HG02623 (cell line): ENCODE data around the gene CD6.

Experiments
- ATAC-seq: cut with Tn5 transposase; IDR thresholded peaks from one replicate; pipeline ENCODE4 v1.9.1; 2021; ENCODE audit warnings: moderate library complexity; ENCODE audit not compliant: unreplicated experiment

Gene CD6

GRCh38 chr11:61007956-61008896 lies 36.7 kb downstream of the CD6 start:
- no peak for ATAC-seq

DNA sequence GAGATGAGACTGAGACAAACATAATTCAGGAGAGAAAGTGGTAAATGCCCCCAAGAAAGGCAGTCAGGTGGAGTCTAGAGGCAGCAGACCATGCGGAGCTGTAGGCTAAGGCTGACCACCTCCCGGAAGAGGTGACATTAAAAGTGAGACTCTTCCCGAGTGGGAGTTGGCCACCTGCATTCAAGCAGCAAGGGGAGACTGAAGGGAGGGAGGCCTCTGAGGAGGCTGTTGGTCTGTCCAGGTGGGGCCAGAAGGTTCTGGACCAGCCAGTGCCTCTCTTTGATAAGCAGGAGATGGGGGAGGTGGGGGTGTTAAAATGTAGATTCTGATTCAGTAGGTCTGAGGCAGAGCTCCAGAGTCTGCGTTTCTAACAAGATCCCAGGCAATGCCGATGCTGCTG lies 37.5 kb downstream of the CD6 start:
- no peak for ATAC-seq

GRCh38 chr11:61009392-61010275 lies 38.2 kb downstream of the CD6 start:
- ATAC-seq: no peak

DNA sequence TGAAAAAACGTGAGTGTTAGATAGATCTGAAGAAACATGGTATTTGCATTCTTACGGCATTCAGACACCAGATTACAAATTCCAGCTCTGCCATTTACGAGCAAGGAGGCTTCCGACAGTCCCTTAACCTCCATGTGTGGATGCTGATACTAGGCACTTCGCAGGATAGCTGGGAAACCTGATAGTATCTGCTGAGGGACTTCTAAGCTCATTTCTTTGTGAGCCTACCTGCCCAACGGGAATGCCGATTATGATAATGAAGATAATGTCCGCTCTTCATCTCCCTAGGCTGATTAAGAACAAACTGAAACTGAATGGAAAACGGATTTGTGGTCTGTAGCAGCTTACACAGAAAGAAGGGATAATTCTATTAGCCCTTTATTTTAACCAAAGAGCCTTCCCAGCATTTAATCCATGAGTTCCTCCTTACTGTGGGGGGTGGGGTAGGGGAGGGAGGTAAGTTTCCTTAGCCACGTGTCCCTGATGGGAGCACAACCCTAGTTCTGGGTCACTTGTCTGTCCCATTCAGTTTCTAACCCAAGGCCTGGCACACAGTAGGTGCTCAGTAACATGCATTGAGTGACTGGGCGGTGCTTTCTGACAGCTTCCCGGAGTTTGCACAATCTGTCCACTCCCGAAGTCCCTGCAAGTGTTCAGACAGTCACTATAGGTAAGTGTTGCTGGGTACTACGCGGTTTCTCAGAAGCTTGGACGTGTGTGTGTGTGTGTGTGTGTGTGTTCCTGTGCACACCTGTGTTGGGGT lies 39.2 kb downstream of the CD6 start:
- ATAC-seq: no peak

GRCh38 chr11:61011229-61011870 lies 39.9 kb downstream of the CD6 start:
- ATAC-seq: no peak

- ATAC-seq: no peak
Measured at GRCh38 chr11:61011950-61012736, 40.7 kb downstream of the CD6 start.

- no peak for ATAC-seq
Measured at GRCh38 chr11:61012737-61013215, 41.3 kb downstream of the CD6 start.

DNA sequence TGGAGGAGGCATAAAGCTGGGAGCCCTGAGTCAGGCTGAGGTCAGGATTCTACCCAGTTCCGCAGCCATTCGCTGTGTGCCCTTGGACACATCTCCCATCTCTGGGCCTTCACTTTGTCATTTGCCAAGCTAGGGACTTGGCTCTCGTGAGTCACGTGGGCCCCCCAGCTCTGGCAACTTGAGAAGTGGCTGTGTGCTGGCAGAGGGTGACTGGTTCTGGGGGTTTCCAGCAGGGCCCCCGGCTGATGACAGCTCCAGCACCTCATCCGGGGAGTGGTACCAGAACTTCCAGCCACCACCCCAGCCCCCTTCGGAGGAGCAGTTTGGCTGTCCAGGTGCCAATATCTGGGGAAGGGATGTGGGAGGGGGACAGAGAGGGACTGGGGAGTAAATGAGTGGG lies 46.6 kb downstream of the CD6 start:
- no peak for ATAC-seq

GRCh38 chr11:61019037-61019831 lies 47.8 kb downstream of the CD6 start:
- ATAC-seq: no peak

GRCh38 chr11:61019832-61020405 lies 48.4 kb downstream of the CD6 start:
- ATAC-seq: no peak

DNA sequence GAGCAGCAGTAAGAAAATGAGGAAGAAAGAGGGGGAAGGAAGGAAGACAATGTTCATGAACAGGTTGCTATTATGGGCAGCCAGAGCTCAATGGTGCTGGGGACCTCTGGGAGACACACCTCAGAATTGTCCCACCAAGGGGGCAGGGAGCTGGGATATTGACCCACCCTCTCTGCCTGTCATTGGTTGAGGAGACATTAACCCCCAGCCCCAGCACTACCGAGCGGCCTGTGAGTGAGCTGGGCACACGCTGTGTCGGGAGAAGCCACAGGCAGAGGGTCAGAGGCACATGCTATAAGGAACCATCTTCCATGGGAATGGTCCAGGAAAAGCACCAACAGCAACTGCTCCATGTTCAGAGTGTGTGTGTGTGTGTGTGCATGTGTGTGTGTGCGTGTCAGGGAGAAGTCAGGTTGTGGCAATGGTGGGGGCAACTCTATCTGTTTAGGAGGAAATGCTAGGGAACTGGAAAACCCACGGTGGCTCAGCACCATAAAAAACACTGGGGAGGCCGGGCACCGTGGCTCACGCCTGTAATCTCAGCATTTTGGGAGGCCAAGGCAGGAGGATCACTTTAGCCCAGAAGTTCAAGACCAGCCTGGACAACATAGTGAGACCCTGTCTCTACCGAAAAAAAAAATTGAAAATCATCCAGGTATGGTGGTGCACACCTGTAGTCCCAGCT lies 49.2 kb downstream of the CD6 start:
- no peak for ATAC-seq

DNA sequence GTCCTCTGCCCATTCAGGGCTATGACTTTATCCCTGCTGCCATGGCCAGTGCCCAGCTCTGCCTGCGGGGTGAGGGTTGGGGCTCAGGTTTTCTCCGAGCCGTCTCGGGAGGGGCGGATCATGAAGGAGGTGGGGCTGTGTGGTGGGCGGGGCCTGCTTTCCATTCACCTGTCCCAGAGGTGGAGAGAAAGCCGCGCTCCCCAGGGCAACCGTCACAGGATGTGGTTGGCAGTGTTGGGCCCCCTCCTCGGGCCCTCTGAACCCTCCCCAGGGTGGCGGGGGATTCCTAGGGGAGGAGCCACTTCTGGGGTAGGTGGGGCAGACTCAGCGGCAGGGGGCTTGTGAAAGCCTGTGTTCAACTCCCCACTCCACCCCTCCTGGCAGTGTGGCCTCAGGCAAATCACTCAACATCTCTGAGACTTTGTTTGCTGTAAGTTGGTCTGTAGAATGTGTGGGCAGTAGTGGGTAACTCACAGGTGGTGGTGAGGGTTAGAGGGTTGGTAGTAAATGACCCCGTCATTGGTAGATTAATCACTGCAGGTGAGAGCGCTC lies 50.3 kb downstream of the CD6 start:
- no peak for ATAC-seq

DNA sequence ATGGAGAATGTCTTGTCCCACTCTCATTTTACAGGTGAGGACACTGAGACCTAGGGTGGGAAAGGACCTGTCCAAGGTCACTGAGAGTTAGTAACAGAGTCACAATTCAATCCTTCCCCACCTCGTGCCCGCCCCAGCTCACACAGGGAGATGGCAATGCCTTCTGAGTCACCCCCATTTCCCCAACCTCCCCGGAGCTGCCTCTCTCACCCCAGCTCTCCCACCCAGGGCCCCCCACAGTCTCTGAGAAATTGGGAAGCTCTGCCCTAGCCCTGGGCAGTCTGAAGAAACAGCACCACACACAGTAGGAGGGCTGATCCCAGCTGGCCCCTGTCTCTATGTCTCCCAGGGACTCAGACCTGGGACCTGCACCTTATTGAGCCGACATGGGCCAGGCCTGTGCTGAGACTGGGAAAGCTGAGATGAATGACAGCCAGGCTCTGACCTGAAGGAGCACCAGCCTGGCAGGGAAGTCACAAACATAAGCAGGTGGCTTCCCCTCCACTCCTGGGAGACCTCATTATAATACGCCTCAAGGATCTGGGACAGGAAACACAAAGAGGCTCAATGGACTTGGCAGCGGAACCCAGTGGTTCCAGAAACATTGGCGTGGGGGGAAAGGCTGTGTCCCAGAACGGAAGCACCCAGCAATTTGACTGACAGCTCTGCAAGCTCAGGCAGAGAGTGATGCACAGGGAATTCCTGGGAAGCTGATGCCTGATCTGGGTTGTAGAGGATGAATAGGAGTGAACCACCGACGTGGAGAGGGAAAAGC lies 51.0 kb downstream of the CD6 start:
- ATAC-seq: no peak

DNA sequence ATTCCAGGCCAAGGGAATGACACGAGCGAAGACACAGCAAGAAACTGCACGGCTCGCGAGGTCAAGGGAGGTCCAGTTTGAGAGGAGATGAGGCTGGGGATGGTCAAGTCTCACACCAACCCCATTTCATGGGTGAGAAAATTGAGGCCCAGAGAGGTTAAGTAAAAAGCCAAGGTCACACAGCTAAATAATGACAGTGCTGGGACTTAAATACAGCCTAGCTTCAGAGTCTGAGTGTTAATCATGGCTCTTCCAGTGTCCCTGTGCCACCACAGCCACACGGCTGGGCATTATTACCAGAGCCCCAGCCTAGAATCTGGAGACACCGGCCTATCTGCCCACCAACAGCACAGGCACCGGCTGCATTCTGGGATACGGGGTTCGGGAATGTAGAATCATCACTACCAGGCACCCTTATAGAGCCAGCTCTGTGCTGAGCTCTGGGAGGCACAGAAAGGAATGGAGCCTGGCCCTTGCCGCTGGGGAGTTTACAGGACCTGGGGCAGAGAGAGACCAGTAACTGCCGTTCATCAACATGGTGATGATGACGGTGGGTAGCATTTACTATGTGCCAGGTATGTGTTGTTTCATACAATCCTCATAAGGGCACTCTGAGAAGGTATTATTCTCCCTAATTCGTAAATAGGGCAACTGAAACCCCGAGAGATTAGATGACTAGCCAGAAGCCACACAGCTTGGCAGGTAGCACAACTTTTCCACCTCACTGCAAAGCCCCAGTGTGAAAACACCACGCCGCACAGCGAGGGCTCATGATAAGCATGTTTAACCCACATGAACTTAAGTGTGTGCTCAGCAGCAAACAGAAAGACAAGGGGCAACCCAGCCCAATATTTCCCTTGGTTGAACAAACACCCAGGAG lies 51.8 kb downstream of the CD6 start:
- no peak for ATAC-seq

DNA sequence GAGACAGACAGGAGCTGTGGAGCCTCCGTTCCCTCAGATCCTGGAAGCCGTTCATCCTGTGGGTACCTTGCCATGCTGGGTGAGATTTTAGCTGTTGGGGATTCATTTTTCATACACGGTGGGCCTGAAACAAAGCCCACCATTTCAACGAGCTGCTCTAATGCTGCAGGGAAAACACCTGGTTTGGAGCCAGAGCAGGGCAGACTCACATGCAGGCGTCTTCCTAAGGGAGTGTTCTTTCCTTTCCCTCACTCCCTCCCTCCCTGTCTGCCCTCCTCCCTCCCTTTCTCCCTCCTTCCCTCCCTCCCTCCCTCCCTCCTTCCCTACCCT lies 52.5 kb downstream of the CD6 start:
- ATAC-seq: no peak
